Measurements from ENCODE around the gene GSTA3.
"Not testable (repeated sequence)": the region's sequence is repeated elsewhere in the genome, so short reads cannot be mapped to it uniquely, and the experiment has no call there.

Gene GSTA3

DNA sequence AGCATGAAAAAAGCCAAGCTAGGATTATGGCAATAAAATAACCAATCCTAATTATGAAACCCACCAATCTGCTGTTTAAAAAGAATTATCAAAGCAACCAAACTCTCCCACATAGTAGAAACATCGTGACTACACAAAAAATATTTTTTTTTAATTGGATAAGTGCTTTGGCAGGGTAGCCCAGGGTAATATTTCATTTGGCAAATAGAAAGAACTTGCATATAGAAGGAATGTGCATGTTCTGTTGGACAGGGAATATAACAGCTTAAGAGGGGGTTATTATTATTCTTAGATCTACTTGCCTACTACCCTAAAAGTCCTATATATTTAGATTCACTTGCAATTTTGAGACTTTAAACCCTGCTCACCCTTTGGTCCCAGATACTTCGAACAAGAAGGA is 972 bp downstream of the GSTA3 start:
- H3K4me2 ChIP-seq (ENCODE audit: low read depth, low read length) = no peak overlapping the region
- no peaks in the 10 kb centered on the region for H3F3A ChIP-seq (ENCODE audit: insufficient read depth, low read length)
- TF ChIP-seq, protein P1, sequence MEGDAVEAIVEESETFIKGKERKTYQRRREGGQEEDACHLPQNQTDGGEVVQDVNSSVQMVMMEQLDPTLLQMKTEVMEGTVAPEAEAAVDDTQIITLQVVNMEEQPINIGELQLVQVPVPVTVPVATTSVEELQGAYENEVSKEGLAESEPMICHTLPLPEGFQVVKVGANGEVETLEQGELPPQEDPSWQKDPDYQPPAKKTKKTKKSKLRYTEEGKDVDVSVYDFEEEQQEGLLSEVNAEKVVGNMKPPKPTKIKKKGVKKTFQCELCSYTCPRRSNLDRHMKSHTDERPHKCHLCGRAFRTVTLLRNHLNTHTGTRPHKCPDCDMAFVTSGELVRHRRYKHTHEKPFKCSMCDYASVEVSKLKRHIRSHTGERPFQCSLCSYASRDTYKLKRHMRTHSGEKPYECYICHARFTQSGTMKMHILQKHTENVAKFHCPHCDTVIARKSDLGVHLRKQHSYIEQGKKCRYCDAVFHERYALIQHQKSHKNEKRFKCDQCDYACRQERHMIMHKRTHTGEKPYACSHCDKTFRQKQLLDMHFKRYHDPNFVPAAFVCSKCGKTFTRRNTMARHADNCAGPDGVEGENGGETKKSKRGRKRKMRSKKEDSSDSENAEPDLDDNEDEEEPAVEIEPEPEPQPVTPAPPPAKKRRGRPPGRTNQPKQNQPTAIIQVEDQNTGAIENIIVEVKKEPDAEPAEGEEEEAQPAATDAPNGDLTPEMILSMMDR (IDR thresholded peaks at IDR 0.05; ENCODE audit: low read length) = no peak
- TF ChIP-seq EZH2phosphoT487 (IDR thresholded peaks at IDR 0.05; ENCODE audit: low read length) (no peak), EZH2 (optimal IDR thresholded peaks at IDR 0.05; ENCODE audit: low read depth, low read length) (no peak)
- H3K9me3 ChIP-seq (replicated peaks; ENCODE audit: insufficient read depth, low read length) = no peaks in the 10 kb centered on the region
- H3K9me2 ChIP-seq (replicated peaks; ENCODE audit: insufficient read depth, low read length) = no peaks in the 10 kb centered on the region
- H3K27ac ChIP-seq (ENCODE audit: low read length) = no peak overlapping the region
- no peaks in the 10 kb centered on the region for H3K27me3 ChIP-seq (replicated peaks; ENCODE audit: insufficient read depth, low read length)
- no peak for DNase-seq
- no peaks in the 10 kb centered on the region for H3K4me1 ChIP-seq (ENCODE audit: low read length)
- no peak overlapping the region for H3K4me3 ChIP-seq (ENCODE audit: low read length)
- H3K36me3 ChIP-seq (replicated peaks; ENCODE audit: insufficient read depth, low read length) = no peaks in the 10 kb centered on the region
- no peak overlapping the region for H3K9ac ChIP-seq (ENCODE audit: low read length)
- no peaks in the 10 kb centered on the region for H3K79me2 ChIP-seq (ENCODE audit: low read length)
- H2AFZ ChIP-seq (ENCODE audit: low read length) = no peak overlapping the region
- H4K20me1 ChIP-seq (ENCODE audit: insufficient read depth, low read length) = no peaks in the 10 kb centered on the region

DNA sequence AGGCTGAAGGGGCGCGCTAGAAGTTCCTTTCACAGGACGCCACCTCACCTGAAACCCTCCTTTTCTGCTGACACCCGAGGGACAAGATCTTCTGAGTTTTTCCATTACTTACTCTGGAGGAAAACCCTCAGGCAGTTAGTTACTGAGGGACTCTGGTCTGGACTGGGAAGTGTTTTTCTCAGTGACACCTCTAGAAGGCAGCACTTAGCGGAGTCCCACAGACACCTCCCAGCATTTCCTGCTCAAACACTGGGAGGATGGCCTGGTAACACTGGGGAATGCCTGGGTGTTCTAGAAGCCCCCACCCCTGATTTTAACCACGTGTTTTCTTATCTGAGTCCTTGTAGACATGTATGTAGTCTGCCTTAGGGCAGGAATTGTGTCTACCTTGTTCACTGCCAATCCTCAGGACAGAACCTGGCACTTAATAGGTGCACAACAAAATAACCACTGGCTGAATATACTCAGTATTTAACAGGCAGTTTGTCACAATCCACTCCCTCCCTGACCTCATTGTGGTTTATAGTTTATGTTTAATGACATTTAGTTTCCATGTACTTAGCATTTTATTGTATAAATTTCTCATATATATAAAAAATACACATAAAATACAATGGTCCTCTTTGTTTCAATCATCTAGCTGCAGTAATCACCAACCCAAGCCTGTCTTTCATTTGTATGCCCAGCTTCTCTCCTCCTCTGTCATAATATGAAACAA is 4.8 kb downstream of the GSTA3 start:
- Histone ChIP-seq H3K27me3 (replicated peaks; ENCODE audit: insufficient read depth, low read length) (no peaks in the 10 kb centered on the region), H3K27ac (ENCODE audit: low read length) (no peak overlapping the region), H3K9me3 (replicated peaks; ENCODE audit: insufficient read depth, low read length) (no peaks in the 10 kb centered on the region), H3K4me3 (ENCODE audit: low read length) (no peak overlapping the region), H3K4me2 (ENCODE audit: low read depth, low read length) (no peak overlapping the region), H3K4me1 (ENCODE audit: low read length) (no peaks in the 10 kb centered on the region), H4K20me1 (ENCODE audit: insufficient read depth, low read length) (no peaks in the 10 kb centered on the region), H3K9ac (ENCODE audit: low read length) (no peak overlapping the region), H3K9me2 (replicated peaks; ENCODE audit: insufficient read depth, low read length) (no peaks in the 10 kb centered on the region), H2AFZ (ENCODE audit: low read length) (no peak overlapping the region), H3F3A (ENCODE audit: insufficient read depth, low read length) (no peaks in the 10 kb centered on the region), H3K36me3 (replicated peaks; ENCODE audit: insufficient read depth, low read length) (no peaks in the 10 kb centered on the region), H3K79me2 (ENCODE audit: low read length) (no peaks in the 10 kb centered on the region)
- TF ChIP-seq, protein P1 (IDR thresholded peaks at IDR 0.05; ENCODE audit: low read length) = peak; percentile 17; the same call in 1 of the 2 replicates
- no peak for TF ChIP-seq EZH2phosphoT487 (IDR thresholded peaks at IDR 0.05; ENCODE audit: low read length)
- no peak for DNase-seq

DNA sequence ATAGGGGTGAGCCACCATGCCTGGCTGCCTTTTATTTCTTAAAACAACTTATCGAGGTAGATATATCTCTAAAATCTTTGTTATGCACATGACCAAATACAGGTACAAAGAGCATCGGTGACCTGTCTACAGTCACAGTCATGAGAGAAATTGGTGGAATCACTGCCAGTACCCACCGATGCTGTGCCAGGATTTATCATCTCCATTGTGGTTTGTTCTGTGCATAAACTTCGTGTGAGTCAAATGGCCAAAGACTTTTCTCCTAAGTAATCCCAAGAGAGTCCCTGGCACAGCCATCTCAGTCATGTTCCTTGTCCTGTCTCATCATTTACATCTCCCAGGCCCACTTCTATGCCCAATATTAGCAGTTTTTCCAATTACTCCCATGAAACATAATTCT is 9.0 kb downstream of the GSTA3 start:
- no peak overlapping the region for H3K9ac ChIP-seq (ENCODE audit: low read length)
- DNase-seq = no peak
- H3K27me3 ChIP-seq (replicated peaks; ENCODE audit: insufficient read depth, low read length) = no peaks in the 10 kb centered on the region
- TF ChIP-seq, protein P1 (IDR thresholded peaks at IDR 0.05; ENCODE audit: low read length) = no peak
- no peak for TF ChIP-seq EZH2 (optimal IDR thresholded peaks at IDR 0.05; ENCODE audit: low read depth, low read length)
- no peak for TF ChIP-seq EZH2phosphoT487 (IDR thresholded peaks at IDR 0.05; ENCODE audit: low read length)
- no peaks in the 10 kb centered on the region for H3K9me2 ChIP-seq (replicated peaks; ENCODE audit: insufficient read depth, low read length)
- H3K9me3 ChIP-seq (replicated peaks; ENCODE audit: insufficient read depth, low read length) = no peaks in the 10 kb centered on the region
- H3K4me1 ChIP-seq (ENCODE audit: low read length) = no peaks in the 10 kb centered on the region
- H2AFZ ChIP-seq (ENCODE audit: low read length) = no peak overlapping the region
- H3K27ac ChIP-seq (ENCODE audit: low read length) = no peak overlapping the region
- H3K4me3 ChIP-seq (ENCODE audit: low read length) = no peak overlapping the region
- H3K79me2 ChIP-seq (ENCODE audit: low read length) = no peaks in the 10 kb centered on the region
- no peaks in the 10 kb centered on the region for H3F3A ChIP-seq (ENCODE audit: insufficient read depth, low read length)
- no peak overlapping the region for H3K4me2 ChIP-seq (ENCODE audit: low read depth, low read length)
- no peaks in the 10 kb centered on the region for H4K20me1 ChIP-seq (ENCODE audit: insufficient read depth, low read length)
- H3K36me3 ChIP-seq (replicated peaks; ENCODE audit: insufficient read depth, low read length) = no peaks in the 10 kb centered on the region

DNA sequence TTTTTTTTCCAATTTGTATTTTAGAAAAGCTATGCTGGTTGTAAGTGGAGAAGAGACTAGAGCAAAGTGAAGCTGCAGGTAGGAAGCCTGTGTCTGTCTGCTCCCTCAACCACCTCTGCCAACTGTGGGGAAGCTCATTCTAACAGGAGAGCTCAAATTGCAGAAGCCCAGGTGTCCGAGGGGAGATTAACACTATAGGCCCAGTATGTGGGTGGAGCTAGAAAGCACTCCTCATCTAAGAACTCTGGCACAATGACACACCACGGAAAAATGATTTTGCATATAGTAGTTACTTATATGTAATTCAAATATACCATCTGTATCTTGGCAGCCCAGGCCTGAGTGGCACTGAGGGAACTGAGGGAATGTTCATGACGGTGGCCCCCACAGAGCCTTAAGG is 13.7 kb downstream of the GSTA3 start:
- not testable (repeated sequence) for H3K79me2 ChIP-seq (ENCODE audit: low read length); H3K36me3 ChIP-seq (replicated peaks; ENCODE audit: insufficient read depth, low read length); H3K4me3 ChIP-seq (ENCODE audit: low read length); H3K9me3 ChIP-seq (replicated peaks; ENCODE audit: insufficient read depth, low read length); H3K4me1 ChIP-seq (ENCODE audit: low read length); H3F3A ChIP-seq (ENCODE audit: insufficient read depth, low read length); H4K20me1 ChIP-seq (ENCODE audit: insufficient read depth, low read length); H3K27ac ChIP-seq (ENCODE audit: low read length); DNase-seq; H2AFZ ChIP-seq (ENCODE audit: low read length); H3K9ac ChIP-seq (ENCODE audit: low read length); H3K9me2 ChIP-seq (replicated peaks; ENCODE audit: insufficient read depth, low read length); H3K27me3 ChIP-seq (replicated peaks; ENCODE audit: insufficient read depth, low read length); H3K4me2 ChIP-seq (ENCODE audit: low read depth, low read length)

Measured in MM.1S (cell line).